A673 (cell line): ENCODE measurements around the gene PAQR4.

Source experiments
- EZH2 ChIP-seq: fragments of 200-600 bp; sonication (generic); IDR thresholded peaks from 2 replicates; pipeline ENCODE4 v1.6.1; 2017; ENCODE audit warnings: borderline replicate concordance, low read depth, mild to moderate bottlenecking, mixed read lengths, antibody characterized with exemption, low read length; ENCODE audit not compliant: poor library complexity, severe bottlenecking
- TF ChIP-seq, protein P1 (sequence below): fragments of 300-800, 200-600 bp; sonication (generic); conservative IDR thresholded peaks from 2 replicates; pipeline ENCODE4 v1.5.1; 2017; ENCODE audit warnings: low read depth, mild to moderate bottlenecking, antibody characterized with exemption, low read length, moderate library complexity, mixed read lengths

DNA sequence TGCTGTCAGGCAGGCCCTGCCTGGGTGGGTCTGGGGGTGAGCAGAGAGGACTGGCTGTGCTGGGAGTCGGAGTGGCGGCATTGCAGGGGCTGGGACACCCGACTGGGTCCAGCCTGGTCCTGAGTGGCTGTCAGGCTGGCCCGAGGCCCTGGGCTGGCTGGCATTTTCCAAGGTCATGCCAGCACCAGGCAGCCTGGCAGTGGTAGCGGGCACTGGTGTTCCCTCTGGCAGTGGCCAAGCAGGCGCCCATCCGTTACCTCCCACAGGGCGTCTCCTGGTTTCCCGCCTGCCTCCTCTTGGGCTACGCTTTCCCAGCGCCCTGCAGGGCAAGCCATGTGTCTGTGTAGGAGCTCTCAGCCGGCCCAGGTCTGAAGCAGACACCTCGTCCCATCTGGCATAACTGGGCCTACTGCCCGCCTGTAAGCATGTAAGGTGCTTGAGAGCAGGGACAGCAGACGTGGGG, 16.8 kb downstream of the PAQR4 start:
- TF ChIP-seq, protein P1, sequence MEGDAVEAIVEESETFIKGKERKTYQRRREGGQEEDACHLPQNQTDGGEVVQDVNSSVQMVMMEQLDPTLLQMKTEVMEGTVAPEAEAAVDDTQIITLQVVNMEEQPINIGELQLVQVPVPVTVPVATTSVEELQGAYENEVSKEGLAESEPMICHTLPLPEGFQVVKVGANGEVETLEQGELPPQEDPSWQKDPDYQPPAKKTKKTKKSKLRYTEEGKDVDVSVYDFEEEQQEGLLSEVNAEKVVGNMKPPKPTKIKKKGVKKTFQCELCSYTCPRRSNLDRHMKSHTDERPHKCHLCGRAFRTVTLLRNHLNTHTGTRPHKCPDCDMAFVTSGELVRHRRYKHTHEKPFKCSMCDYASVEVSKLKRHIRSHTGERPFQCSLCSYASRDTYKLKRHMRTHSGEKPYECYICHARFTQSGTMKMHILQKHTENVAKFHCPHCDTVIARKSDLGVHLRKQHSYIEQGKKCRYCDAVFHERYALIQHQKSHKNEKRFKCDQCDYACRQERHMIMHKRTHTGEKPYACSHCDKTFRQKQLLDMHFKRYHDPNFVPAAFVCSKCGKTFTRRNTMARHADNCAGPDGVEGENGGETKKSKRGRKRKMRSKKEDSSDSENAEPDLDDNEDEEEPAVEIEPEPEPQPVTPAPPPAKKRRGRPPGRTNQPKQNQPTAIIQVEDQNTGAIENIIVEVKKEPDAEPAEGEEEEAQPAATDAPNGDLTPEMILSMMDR = no peak
- no peak for TF ChIP-seq EZH2
